ENCODE measurements around the gene DNAH8. TPM values are rescaled to one million over a fixed set of nuclear protein-coding genes. Genes with fewer than 3 reads are reported as not detected.

The DNAH8 gene
- total RNA-seq, 1 donor from 2014 or later = 1.1 TPM

DNA sequence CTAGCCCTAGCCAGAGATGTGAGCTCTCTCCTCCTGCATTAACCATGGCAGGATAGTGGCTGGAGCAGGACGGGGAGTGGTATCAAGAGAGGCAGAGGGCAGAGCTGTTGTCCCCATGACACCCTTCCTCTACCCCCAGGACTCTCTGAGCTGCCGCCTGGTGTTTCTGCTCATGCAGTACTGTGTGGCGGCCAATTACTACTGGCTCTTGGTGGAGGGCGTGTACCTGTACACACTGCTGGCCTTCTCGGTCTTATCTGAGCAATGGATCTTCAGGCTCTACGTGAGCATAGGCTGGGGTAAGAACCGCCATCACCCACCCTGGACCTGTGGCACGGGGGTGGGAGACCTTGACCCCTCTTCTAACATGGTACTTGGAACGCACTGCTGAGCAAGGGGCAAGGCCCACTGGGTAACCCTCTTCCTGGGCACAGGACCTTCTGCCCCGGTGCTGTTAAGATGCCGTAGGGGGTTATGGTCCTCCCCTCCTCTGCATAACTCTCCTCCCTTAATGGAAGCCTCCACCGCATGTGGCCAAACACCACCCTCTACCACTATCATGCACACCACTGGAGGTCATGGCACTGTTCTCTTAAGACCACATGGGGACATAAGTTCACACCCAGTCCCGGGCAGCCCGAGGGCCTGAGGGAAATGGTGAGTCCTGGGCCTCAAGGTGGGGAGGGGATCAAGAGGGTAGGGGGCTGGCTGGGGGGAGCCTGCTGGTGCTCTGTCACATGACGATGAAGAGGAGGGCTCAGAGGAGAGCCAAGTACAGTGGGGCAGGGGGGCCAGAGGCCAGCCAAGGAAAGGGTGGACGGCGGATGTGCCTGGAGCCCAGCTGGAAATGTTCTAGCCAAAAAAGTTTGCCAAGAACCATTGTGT, 358.6 kb downstream of the DNAH8 start:
- Histone ChIP-seq H3K4me1 (no peaks in the 10 kb centered on the region), H4K20me1 (ENCODE audit: low read depth) (no peaks in the 10 kb centered on the region), H3K27ac (no peak overlapping the region), H3K4me2 (no peak overlapping the region), H3F3A (ENCODE audit: low read depth) (no peaks in the 10 kb centered on the region), H3K36me3 (no peaks in the 10 kb centered on the region), H3K79me2 (ENCODE audit: low read depth) (no peaks in the 10 kb centered on the region), H3K9ac (no peak overlapping the region), H2AFZ (replicated peaks) (no peak overlapping the region), H3K9me3 (ENCODE audit: low read depth) (no peaks in the 10 kb centered on the region), H3K27me3 (no peaks in the 10 kb centered on the region), H3K4me3 (no peak overlapping the region)
- H3K27ac Mint-ChIP-seq = no peak overlapping the region
- no peak overlapping the region for H3K4me3 Mint-ChIP-seq
- H3K36me3 Mint-ChIP-seq = no peaks in the 10 kb centered on the region
- H3K4me1 Mint-ChIP-seq = peaks cover 14% of the 10 kb centered on the region
- DNase-seq (ENCODE audit: low spot score) = no peak
- no peaks in the 10 kb centered on the region for H3K9me3 Mint-ChIP-seq
- peaks cover 5% of the 10 kb centered on the region for H3K27me3 Mint-ChIP-seq (ENCODE audit: insufficient read depth, low read depth)
- TF ChIP-seq, protein P1, sequence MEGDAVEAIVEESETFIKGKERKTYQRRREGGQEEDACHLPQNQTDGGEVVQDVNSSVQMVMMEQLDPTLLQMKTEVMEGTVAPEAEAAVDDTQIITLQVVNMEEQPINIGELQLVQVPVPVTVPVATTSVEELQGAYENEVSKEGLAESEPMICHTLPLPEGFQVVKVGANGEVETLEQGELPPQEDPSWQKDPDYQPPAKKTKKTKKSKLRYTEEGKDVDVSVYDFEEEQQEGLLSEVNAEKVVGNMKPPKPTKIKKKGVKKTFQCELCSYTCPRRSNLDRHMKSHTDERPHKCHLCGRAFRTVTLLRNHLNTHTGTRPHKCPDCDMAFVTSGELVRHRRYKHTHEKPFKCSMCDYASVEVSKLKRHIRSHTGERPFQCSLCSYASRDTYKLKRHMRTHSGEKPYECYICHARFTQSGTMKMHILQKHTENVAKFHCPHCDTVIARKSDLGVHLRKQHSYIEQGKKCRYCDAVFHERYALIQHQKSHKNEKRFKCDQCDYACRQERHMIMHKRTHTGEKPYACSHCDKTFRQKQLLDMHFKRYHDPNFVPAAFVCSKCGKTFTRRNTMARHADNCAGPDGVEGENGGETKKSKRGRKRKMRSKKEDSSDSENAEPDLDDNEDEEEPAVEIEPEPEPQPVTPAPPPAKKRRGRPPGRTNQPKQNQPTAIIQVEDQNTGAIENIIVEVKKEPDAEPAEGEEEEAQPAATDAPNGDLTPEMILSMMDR (IDR thresholded peaks at IDR 0.05) = no peak
- TF ChIP-seq EZH2 (IDR thresholded peaks at IDR 0.05) (no peak), EZH2phosphoT487 (IDR thresholded peaks at IDR 0.05) (no peak)

DNA sequence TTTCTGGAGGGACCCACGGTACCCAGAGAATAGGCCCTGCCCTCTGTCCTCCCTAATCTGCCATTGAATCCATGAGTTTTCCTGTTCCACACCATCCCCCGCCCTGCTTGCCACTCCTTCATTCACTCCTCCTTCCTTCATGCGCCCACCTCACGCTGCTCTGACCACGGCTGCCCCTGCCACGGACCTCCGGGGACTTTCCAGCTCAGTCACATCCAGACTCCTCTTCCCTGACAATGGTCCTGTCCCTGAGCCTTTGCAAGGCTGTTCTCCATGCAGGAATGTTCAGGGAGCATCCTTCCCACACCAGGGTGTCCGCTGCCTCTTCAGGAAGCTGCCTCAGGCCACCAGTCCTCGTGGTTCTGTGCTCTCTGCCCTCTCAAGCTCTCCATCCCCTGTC, 359.4 kb downstream of the DNAH8 start:
- no peaks in the 10 kb centered on the region for H3K36me3 Mint-ChIP-seq
- H3K4me1 Mint-ChIP-seq = peaks cover 14% of the 10 kb centered on the region
- H3K79me2 ChIP-seq (ENCODE audit: low read depth) = no peaks in the 10 kb centered on the region
- H3K27ac Mint-ChIP-seq = peak overlapping the region; percentile 31
- H3K4me3 Mint-ChIP-seq = no peak overlapping the region
- DNase-seq (ENCODE audit: low spot score) = no peak
- H3K27ac ChIP-seq = no peak overlapping the region
- H3K27me3 Mint-ChIP-seq (ENCODE audit: insufficient read depth, low read depth) = peaks cover 5% of the 10 kb centered on the region
- H3K4me2 ChIP-seq = no peak overlapping the region
- no peak for TF ChIP-seq EZH2 (IDR thresholded peaks at IDR 0.05)
- no peak for TF ChIP-seq EZH2phosphoT487 (IDR thresholded peaks at IDR 0.05)
- TF ChIP-seq, protein P1 (IDR thresholded peaks at IDR 0.05) = no peak
- H2AFZ ChIP-seq (replicated peaks) = no peak overlapping the region
- H3K4me1 ChIP-seq = no peaks in the 10 kb centered on the region
- H3K9me3 ChIP-seq (ENCODE audit: low read depth) = no peaks in the 10 kb centered on the region
- H3K4me3 ChIP-seq = no peak overlapping the region
- H3K9me3 Mint-ChIP-seq = no peaks in the 10 kb centered on the region
- no peaks in the 10 kb centered on the region for H3K36me3 ChIP-seq
- H4K20me1 ChIP-seq (ENCODE audit: low read depth) = no peaks in the 10 kb centered on the region
- H3K9ac ChIP-seq = no peak overlapping the region
- no peaks in the 10 kb centered on the region for H3K27me3 ChIP-seq
- no peaks in the 10 kb centered on the region for H3F3A ChIP-seq (ENCODE audit: low read depth)

DNA sequence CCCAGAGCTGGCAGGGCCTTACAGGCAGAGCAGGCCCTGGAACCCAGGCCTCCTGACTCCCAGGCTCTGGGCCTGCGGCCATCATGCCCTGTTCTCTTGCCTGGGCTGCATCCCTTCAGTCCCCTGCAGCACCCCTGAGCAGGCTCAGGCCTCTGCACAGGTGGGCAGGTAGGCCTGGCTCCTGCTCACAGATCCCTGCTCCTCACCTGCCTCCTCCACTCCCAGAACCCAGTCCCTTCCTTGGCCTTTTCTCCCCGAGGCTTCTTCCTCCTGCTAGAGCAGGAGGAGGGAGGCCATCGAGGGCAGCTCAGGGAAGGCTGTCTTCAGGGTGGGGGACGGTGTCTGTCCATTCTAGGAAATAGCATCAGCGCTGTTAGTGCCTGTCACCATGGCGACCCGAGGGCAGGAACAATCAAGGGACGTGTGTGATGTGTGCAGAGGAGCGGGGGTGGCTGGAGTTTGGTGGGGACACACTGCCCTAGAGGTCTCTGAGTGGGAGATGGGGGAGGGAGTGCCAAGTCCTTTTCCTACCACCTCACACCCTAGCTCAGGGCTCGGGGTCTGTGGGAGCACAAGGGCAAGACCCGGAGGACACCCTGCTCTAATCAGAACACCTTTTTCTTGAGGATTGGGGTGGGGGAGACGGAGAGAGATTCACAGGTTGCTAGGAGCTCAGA, 360.0 kb downstream of the DNAH8 start:
- Histone ChIP-seq H4K20me1 (ENCODE audit: low read depth) (no peaks in the 10 kb centered on the region), H3K27ac (no peak overlapping the region), H3F3A (ENCODE audit: low read depth) (no peaks in the 10 kb centered on the region), H3K9me3 (ENCODE audit: low read depth) (no peaks in the 10 kb centered on the region), H3K27me3 (no peaks in the 10 kb centered on the region), H3K9ac (no peak overlapping the region), H3K4me1 (no peaks in the 10 kb centered on the region), H3K36me3 (no peaks in the 10 kb centered on the region), H3K4me2 (no peak overlapping the region), H2AFZ (replicated peaks) (no peak overlapping the region), H3K4me3 (no peak overlapping the region), H3K79me2 (ENCODE audit: low read depth) (no peaks in the 10 kb centered on the region)
- no peak for DNase-seq (ENCODE audit: low spot score)
- peaks cover 14% of the 10 kb centered on the region for H3K4me1 Mint-ChIP-seq
- no peaks in the 10 kb centered on the region for H3K9me3 Mint-ChIP-seq
- peaks cover 5% of the 10 kb centered on the region for H3K27me3 Mint-ChIP-seq (ENCODE audit: insufficient read depth, low read depth)
- TF ChIP-seq, protein P1 (IDR thresholded peaks at IDR 0.05) = no peak
- no peak for TF ChIP-seq EZH2phosphoT487 (IDR thresholded peaks at IDR 0.05)
- no peak for TF ChIP-seq EZH2 (IDR thresholded peaks at IDR 0.05)
- H3K4me3 Mint-ChIP-seq = no peak overlapping the region
- H3K27ac Mint-ChIP-seq = peak overlapping the region; percentile 26
- no peaks in the 10 kb centered on the region for H3K36me3 Mint-ChIP-seq

Data from neural progenitor cell (in vitro differentiated cells).